ENCODE measurements around the gene PLA2G15. TPM values are rescaled to one million over a fixed set of nuclear protein-coding genes. Genes with fewer than 3 reads are reported as not detected.

Gene PLA2G15
- total and polyA plus RNA-seq, 2 experiments from 2014 or later = 24.8 to 36.2 TPM

- Histone ChIP-seq H3K4me1 (ENCODE audit: insufficient read depth) (no peaks in the 10 kb centered on the region), H3K4me2 (ENCODE audit: unreplicated experiment) (no peak overlapping the region), H3K27ac (no peak overlapping the region), H3K27me3 (replicated peaks; ENCODE audit: insufficient read depth) (no peaks in the 10 kb centered on the region), H3F3A (ENCODE audit: insufficient read depth) (no peaks in the 10 kb centered on the region), H3K4me3 (no peak overlapping the region), H3K79me2 (ENCODE audit: insufficient read depth) (0 out of 2 replicates have a peak, but pooled peaks cover 8% of the 10 kb centered on the region), H4K20me1 (ENCODE audit: insufficient read depth) (no peaks in the 10 kb centered on the region), H3K9me2 (ENCODE audit: insufficient read depth) (0 out of 2 replicates have a peak, but pooled peaks cover 4% of the 10 kb centered on the region), H3K9me3 (ENCODE audit: low read depth) (no peaks in the 10 kb centered on the region), H3K36me3 (ENCODE audit: low read depth) (no peaks in the 10 kb centered on the region), H3K9ac (no peak overlapping the region), H2AFZ (no peak overlapping the region)
- no peak for DNase-seq
- TF ChIP-seq EZH2phosphoT487 (IDR thresholded peaks at IDR 0.05; ENCODE audit: insufficient read depth, low read depth) = no peak
- no peak for TF ChIP-seq EZH2 (IDR thresholded peaks at IDR 0.05; ENCODE audit: insufficient read depth, poor library complexity, severe bottlenecking)
- in situ Hi-C loops (cut with MboI) = no loop called here
- 94 to 96% methylated on average over 2 of the region's 2 CpGs for WGBS, 2 experiments (ENCODE audit: low coverage in 1 of 2, low lambda C conversion rate in 2 of 2, missing lambda C conversion rate in 2 of 2)
Measured at GRCh38 chr16:68206245-68206644, 38.9 kb upstream of the PLA2G15 start.

- no peak overlapping the region for H3K4me2 ChIP-seq (ENCODE audit: unreplicated experiment)
- peaks cover 12% of the 10 kb centered on the region; the same call in 1 of the 2 replicates for H3K79me2 ChIP-seq (ENCODE audit: insufficient read depth)
- no peaks in the 10 kb centered on the region for H3K4me1 ChIP-seq (ENCODE audit: insufficient read depth)
- H3K9ac ChIP-seq = no peak overlapping the region
- DNase-seq = no peak
- H3K4me3 ChIP-seq = no peak overlapping the region
- no peak overlapping the region for H2AFZ ChIP-seq
- no peaks in the 10 kb centered on the region for H3K27me3 ChIP-seq (replicated peaks; ENCODE audit: insufficient read depth)
- no peaks in the 10 kb centered on the region for H4K20me1 ChIP-seq (ENCODE audit: insufficient read depth)
- H3K27ac ChIP-seq = no peak overlapping the region
- WGBS, 2 experiments (ENCODE audit: low coverage in 1 of 2, low lambda C conversion rate in 2 of 2, missing lambda C conversion rate in 2 of 2) = 50 to 57% methylated on average over 3 of the region's 3 CpGs
- in situ Hi-C loops (cut with MboI) = no loop called here
- TF ChIP-seq EZH2phosphoT487 (IDR thresholded peaks at IDR 0.05; ENCODE audit: insufficient read depth, low read depth) (no peak), EZH2 (IDR thresholded peaks at IDR 0.05; ENCODE audit: insufficient read depth, poor library complexity, severe bottlenecking) (no peak)
- no peaks in the 10 kb centered on the region for H3F3A ChIP-seq (ENCODE audit: insufficient read depth)
- H3K9me2 ChIP-seq (ENCODE audit: insufficient read depth) = no peaks in the 10 kb centered on the region
- no peaks in the 10 kb centered on the region for H3K9me3 ChIP-seq (ENCODE audit: low read depth)
- H3K36me3 ChIP-seq (ENCODE audit: low read depth) = no peaks in the 10 kb centered on the region
Measured at GRCh38 chr16:68214726-68215125, 30.4 kb upstream of the PLA2G15 start.

- in situ Hi-C loops (cut with MboI) = no loop called here
Measured at GRCh38 chr16:68215302-68215701, 29.9 kb upstream of the PLA2G15 start.

GRCh38 chr16:68216240-68216639 lies 28.9 kb upstream of the PLA2G15 start:
- Histone ChIP-seq H3K79me2 (ENCODE audit: insufficient read depth) (peaks cover 4% of the 10 kb centered on the region; the same call in 1 of the 2 replicates), H4K20me1 (ENCODE audit: insufficient read depth) (no peaks in the 10 kb centered on the region), H2AFZ (no peak overlapping the region), H3K4me3 (no peak overlapping the region), H3F3A (ENCODE audit: insufficient read depth) (no peaks in the 10 kb centered on the region), H3K9me3 (ENCODE audit: low read depth) (no peaks in the 10 kb centered on the region), H3K27ac (no peak overlapping the region), H3K36me3 (ENCODE audit: low read depth) (no peaks in the 10 kb centered on the region), H3K27me3 (replicated peaks; ENCODE audit: insufficient read depth) (no peaks in the 10 kb centered on the region), H3K9ac (no peak overlapping the region), H3K4me1 (ENCODE audit: insufficient read depth) (no peaks in the 10 kb centered on the region), H3K9me2 (ENCODE audit: insufficient read depth) (no peaks in the 10 kb centered on the region), H3K4me2 (ENCODE audit: unreplicated experiment) (no peak overlapping the region)
- TF ChIP-seq EZH2phosphoT487 (IDR thresholded peaks at IDR 0.05; ENCODE audit: insufficient read depth, low read depth) (no peak), EZH2 (IDR thresholded peaks at IDR 0.05; ENCODE audit: insufficient read depth, poor library complexity, severe bottlenecking) (no peak)
- 94% methylated on average over 3 of the region's 3 CpGs for WGBS, 2 experiments (ENCODE audit: low coverage in 1 of 2, low lambda C conversion rate in 2 of 2, missing lambda C conversion rate in 2 of 2)
- in situ Hi-C loops (cut with MboI) = no loop called here
- DNase-seq = no peak

More at GRCh38 chr16:68215302-68215701, 29.9 kb upstream of the PLA2G15 start:
- H2AFZ ChIP-seq = no peak overlapping the region
- H3K36me3 ChIP-seq (ENCODE audit: low read depth) = no peaks in the 10 kb centered on the region
- H3K27ac ChIP-seq = no peak overlapping the region
- H3K79me2 ChIP-seq (ENCODE audit: insufficient read depth) = peaks cover 12% of the 10 kb centered on the region; the same call in 1 of the 2 replicates
- WGBS, 2 experiments (ENCODE audit: low coverage in 1 of 2, low lambda C conversion rate in 2 of 2, missing lambda C conversion rate in 2 of 2) = 100% methylated on average over 1 of the region's 1 CpG
- no peak for DNase-seq
- H3K4me1 ChIP-seq (ENCODE audit: insufficient read depth) = no peaks in the 10 kb centered on the region
- no peaks in the 10 kb centered on the region for H3K9me2 ChIP-seq (ENCODE audit: insufficient read depth)
- no peak for TF ChIP-seq EZH2phosphoT487 (IDR thresholded peaks at IDR 0.05; ENCODE audit: insufficient read depth, low read depth)
- no peak for TF ChIP-seq EZH2 (IDR thresholded peaks at IDR 0.05; ENCODE audit: insufficient read depth, poor library complexity, severe bottlenecking)
- H3K4me3 ChIP-seq = no peak overlapping the region
- H4K20me1 ChIP-seq (ENCODE audit: insufficient read depth) = no peaks in the 10 kb centered on the region
- H3K27me3 ChIP-seq (replicated peaks; ENCODE audit: insufficient read depth) = no peaks in the 10 kb centered on the region
- no peak overlapping the region for H3K9ac ChIP-seq
- no peak overlapping the region for H3K4me2 ChIP-seq (ENCODE audit: unreplicated experiment)
- H3F3A ChIP-seq (ENCODE audit: insufficient read depth) = no peaks in the 10 kb centered on the region
- no peaks in the 10 kb centered on the region for H3K9me3 ChIP-seq (ENCODE audit: low read depth)

GRCh38 chr16:68217506-68217905 lies 27.7 kb upstream of the PLA2G15 start:
- Histone ChIP-seq H3K27me3 (replicated peaks; ENCODE audit: insufficient read depth) (no peaks in the 10 kb centered on the region), H3K4me3 (no peak overlapping the region), H3F3A (ENCODE audit: insufficient read depth) (no peaks in the 10 kb centered on the region), H3K79me2 (ENCODE audit: insufficient read depth) (peaks cover 4% of the 10 kb centered on the region; the same call in 1 of the 2 replicates), H4K20me1 (ENCODE audit: insufficient read depth) (no peaks in the 10 kb centered on the region), H3K4me1 (ENCODE audit: insufficient read depth) (no peaks in the 10 kb centered on the region), H3K9ac (no peak overlapping the region), H2AFZ (no peak overlapping the region), H3K4me2 (ENCODE audit: unreplicated experiment) (no peak overlapping the region), H3K27ac (no peak overlapping the region), H3K36me3 (ENCODE audit: low read depth) (no peaks in the 10 kb centered on the region), H3K9me3 (ENCODE audit: low read depth) (no peaks in the 10 kb centered on the region), H3K9me2 (ENCODE audit: insufficient read depth) (no peaks in the 10 kb centered on the region)
- TF ChIP-seq EZH2phosphoT487 (IDR thresholded peaks at IDR 0.05; ENCODE audit: insufficient read depth, low read depth) = no peak
- no peak for TF ChIP-seq EZH2 (IDR thresholded peaks at IDR 0.05; ENCODE audit: insufficient read depth, poor library complexity, severe bottlenecking)
- 94 to 95% methylated on average over 4 of the region's 4 CpGs for WGBS, 2 experiments (ENCODE audit: low coverage in 1 of 2, low lambda C conversion rate in 2 of 2, missing lambda C conversion rate in 2 of 2)
- in situ Hi-C loops (cut with MboI) = no loop called here
- DNase-seq = no peak

All from GM23248 (cell line).